GM13976 (cell line): ENCODE results near the gene HARS1.
A peak's percentile ranks its signal among the peaks of the same experiment; 100 is the strongest.

Experiments used
- DNase-seq: peaks from one replicate; pipeline ENCODE4 v3.0.0; 2012; ENCODE audit warnings: low spot score
- in situ Hi-C: fragments of 300-500 bp; cut with MboI; formaldehyde crosslinking; loops from one replicate; pipeline ENCODE4 v1.12.0; 2022; ENCODE audit warnings: low sequenced_read_pairs, mixed read lengths, inconsistent platforms; ENCODE audit not compliant: unreplicated experiment
- TF ChIP-seq, protein P1 (sequence below): IDR thresholded peaks from 2 replicates; pipeline ENCODE4 v1.5.1; 2012; ENCODE audit warnings: borderline replicate concordance, mild to moderate bottlenecking; ENCODE audit not compliant: insufficient read depth; ENCODE audit errors: extremely low read depth, missing control alignments, control extremely low read depth

Gene HARS1

DNA sequence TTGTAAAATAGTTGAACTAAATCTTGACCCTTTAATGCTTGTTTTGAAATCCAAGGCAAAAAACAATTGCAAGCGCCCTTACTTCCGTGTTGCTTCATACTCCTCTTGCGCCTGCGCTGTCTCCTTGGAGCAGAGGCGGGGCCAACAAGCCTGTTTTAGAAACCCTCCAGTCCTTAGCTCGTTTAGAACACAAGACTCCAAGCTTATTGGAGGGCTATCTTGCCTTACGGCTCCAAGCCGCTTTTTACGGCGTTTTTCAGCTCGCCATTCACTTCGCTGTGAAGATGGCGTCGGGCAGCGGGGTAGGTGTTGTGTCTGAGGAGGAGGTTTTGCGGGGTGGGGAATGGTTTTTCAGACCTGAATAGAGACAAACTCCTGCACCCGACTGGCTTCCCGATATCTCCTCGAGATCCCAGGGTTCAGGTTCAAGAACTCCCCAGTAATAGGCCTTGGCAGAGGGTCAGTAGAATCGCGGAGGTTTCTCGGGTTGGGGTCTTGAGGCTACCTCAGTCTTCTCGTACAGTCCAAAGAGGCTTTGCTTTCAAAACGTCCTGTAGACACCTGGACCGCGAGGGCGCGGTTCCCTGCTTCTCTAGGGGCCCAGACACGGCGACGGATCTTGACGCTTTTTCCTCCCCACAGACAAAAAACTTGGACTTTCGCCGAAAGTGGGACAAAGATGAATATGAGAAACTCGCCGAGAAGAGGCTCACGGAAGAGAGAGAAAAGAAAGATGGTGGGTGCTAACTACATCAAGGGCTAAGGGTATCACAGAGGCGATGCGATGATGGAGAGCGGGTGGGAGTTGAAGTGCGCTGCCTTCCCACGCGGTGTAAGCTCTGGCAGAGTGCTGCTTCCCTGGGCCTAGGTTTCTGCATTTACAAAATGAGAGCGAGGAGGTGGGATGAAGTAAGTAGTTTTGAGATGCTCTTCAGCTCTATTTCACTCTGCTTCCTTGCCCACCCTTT is 9.3 kb upstream of the HARS1 start, which contains the start of gene ZMAT2:
ZMAT2 (plus strand) TSS at position 271 of the 968 bp plus-strand sequence; CDS start at position 285, 14 bp downstream.
- DNase-seq, result peak; percentile 93
- in situ Hi-C loops, result loop anchor here (25.0 kb wide), 1 partner anchor 463 kb away; no protein-coding TSS in a partner anchor
- TF ChIP-seq, protein P1, sequence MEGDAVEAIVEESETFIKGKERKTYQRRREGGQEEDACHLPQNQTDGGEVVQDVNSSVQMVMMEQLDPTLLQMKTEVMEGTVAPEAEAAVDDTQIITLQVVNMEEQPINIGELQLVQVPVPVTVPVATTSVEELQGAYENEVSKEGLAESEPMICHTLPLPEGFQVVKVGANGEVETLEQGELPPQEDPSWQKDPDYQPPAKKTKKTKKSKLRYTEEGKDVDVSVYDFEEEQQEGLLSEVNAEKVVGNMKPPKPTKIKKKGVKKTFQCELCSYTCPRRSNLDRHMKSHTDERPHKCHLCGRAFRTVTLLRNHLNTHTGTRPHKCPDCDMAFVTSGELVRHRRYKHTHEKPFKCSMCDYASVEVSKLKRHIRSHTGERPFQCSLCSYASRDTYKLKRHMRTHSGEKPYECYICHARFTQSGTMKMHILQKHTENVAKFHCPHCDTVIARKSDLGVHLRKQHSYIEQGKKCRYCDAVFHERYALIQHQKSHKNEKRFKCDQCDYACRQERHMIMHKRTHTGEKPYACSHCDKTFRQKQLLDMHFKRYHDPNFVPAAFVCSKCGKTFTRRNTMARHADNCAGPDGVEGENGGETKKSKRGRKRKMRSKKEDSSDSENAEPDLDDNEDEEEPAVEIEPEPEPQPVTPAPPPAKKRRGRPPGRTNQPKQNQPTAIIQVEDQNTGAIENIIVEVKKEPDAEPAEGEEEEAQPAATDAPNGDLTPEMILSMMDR, result no peak

GRCh38 chr5:140696891-140697492 is 5.8 kb upstream of the HARS1 start:
- TF ChIP-seq, protein P1, result no peak
- in situ Hi-C loops, result no loop called here
- DNase-seq, result no peak

GRCh38 chr5:140694276-140694675 is 3.1 kb upstream of the HARS1 start:
- TF ChIP-seq, protein P1, result no peak
- no peak for DNase-seq
- in situ Hi-C loops, result no loop called here

DNA sequence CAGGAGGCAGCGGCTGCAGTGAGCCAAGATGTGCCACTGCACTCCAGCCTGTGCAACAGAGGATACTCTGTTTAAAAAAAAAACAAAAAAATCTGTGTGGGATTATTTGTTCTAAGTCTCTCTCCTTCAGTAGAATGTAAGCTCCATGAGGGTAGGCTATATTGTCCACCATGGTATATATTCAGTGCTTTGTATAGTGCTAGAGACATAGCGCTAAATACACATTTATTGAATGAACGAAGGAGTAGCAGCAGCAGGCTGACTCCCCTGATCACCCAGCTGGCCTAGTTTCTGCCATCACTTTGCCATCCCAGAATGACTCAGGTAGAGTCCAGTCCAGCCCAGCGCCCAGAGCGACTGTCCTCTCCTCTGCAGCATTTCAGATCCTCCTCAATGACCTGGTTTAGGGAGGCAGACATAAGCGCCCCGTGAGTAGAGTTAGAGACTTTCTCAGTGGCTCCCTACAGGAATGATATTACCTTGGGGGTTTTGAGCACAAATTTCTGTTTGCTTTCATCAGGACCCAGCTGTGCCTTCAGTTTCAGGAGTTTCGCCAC is 716 bp downstream of the HARS1 start:
- in situ Hi-C loops, result no loop called here
- DNase-seq, result no peak
- TF ChIP-seq, protein P1, result no peak

DNA sequence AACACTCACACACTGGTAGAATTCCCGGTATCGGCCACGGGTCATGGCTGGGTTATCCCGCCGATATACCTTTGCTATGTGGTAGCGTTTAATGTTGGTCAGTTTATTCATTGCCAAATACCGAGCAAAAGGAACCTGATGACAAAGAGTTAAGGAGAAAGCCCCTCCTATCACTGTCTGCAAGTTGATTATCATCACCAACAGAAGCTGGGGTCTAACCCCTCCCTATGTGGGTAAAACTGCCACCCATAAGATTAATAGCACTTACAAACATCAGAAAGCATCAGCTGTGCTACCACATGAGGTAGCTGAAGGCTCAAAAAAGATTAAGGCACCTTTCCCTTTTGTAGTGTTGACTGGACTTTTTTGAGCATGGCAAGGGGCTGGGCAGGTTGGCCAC is 12.2 kb downstream of the HARS1 start:
- no peak for DNase-seq
- TF ChIP-seq, protein P1, result no peak
- in situ Hi-C loops, result no loop called here

- in situ Hi-C loops, result no loop called here
- TF ChIP-seq, protein P1, result no peak
- no peak for DNase-seq
These were observed 13.2 kb downstream of the HARS1 start for GRCh38 chr5:140677947-140678346.
